ENCODE data around the gene ATP6V1E1.

The ATP6V1E1 gene

DNA sequence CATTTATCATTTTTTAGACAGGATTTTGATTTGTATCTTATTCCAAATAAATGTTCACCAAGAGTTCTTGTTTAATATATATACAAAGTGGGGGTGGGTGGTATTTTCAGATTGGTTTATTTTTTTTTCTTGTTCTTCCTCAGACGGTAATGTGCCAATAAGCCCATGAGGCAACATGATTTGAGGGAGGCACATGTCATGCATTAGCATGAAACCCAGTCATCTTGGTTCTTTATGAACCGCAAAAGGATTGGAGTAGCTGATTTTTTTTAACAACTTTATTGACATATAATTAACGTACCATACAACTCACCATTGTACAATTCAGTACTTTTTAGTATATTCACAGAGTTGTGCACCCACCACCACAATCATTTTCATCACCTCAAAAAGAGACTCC is 12.7 kb upstream of the ATP6V1E1 start:
- H3K4me1 ChIP-seq (ENCODE audit: low read depth, poor library complexity, severe bottlenecking) = peaks cover 19% of the 10 kb centered on the region
- peaks cover 34% of the 10 kb centered on the region for H3K79me2 ChIP-seq (ENCODE audit: insufficient read depth, low read depth)
- H3K27ac ChIP-seq = no peak overlapping the region
- H3K36me3 ChIP-seq (ENCODE audit: insufficient read depth) = no peaks in the 10 kb centered on the region
- H3K9ac ChIP-seq = no peak overlapping the region
- no peaks in the 10 kb centered on the region for H3K27me3 ChIP-seq (ENCODE audit: insufficient read depth, low read depth)
- no peak overlapping the region for H3K4me2 ChIP-seq
- H3K4me3 ChIP-seq (IDR thresholded peaks at IDR 0.05; ENCODE audit: insufficient read depth, low read depth, low read length) = no peak overlapping the region
- H4K20me1 ChIP-seq (ENCODE audit: insufficient read depth) = no peaks in the 10 kb centered on the region
- TF ChIP-seq, protein P1, sequence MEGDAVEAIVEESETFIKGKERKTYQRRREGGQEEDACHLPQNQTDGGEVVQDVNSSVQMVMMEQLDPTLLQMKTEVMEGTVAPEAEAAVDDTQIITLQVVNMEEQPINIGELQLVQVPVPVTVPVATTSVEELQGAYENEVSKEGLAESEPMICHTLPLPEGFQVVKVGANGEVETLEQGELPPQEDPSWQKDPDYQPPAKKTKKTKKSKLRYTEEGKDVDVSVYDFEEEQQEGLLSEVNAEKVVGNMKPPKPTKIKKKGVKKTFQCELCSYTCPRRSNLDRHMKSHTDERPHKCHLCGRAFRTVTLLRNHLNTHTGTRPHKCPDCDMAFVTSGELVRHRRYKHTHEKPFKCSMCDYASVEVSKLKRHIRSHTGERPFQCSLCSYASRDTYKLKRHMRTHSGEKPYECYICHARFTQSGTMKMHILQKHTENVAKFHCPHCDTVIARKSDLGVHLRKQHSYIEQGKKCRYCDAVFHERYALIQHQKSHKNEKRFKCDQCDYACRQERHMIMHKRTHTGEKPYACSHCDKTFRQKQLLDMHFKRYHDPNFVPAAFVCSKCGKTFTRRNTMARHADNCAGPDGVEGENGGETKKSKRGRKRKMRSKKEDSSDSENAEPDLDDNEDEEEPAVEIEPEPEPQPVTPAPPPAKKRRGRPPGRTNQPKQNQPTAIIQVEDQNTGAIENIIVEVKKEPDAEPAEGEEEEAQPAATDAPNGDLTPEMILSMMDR (conservative IDR thresholded peaks at IDR 0.05; ENCODE audit: low read depth, low read length) = no peak
- no peak overlapping the region for H2AFZ ChIP-seq (ENCODE audit: low read depth)

DNA sequence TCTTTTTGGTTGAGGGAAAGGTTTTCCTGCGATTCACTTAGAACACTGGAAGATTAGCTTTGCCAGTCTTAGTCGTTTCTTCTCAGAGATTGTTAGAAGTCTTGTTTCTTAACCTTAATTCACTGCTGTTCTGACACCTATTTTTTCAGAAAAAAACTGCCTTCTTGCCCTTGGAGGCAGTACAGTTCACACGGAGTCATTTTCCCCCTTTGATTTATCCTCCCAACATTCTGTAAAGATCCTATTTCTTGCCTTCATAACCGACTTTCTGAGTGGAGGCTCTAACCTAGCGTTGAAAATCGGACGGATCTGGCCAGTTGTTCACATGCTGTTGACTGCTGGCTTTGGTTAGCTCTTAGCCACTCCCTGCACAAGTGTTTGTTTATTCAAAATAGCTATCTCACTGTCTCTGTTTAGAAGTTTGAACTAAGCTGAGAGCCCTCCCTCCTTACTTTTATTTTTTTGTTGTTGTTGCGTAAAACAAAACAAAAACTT is 10.7 kb upstream of the ATP6V1E1 start:
- Histone ChIP-seq H3K9ac (peak overlapping the region; percentile 99), H2AFZ (ENCODE audit: low read depth) (peak overlapping the region; percentile 84; the same call in 1 of the 2 replicates), H3K27ac (peak overlapping the region; percentile 95), H4K20me1 (ENCODE audit: insufficient read depth) (no peaks in the 10 kb centered on the region), H3K79me2 (ENCODE audit: insufficient read depth, low read depth) (peaks cover 26% of the 10 kb centered on the region), H3K4me2 (peak overlapping the region; percentile 94), H3K4me1 (ENCODE audit: low read depth, poor library complexity, severe bottlenecking) (peaks cover 21% of the 10 kb centered on the region), H3K27me3 (ENCODE audit: insufficient read depth, low read depth) (no peaks in the 10 kb centered on the region), H3K4me3 (IDR thresholded peaks at IDR 0.05; ENCODE audit: insufficient read depth, low read depth, low read length) (no peak overlapping the region), H3K36me3 (ENCODE audit: insufficient read depth) (no peaks in the 10 kb centered on the region)
- TF ChIP-seq, protein P1 (conservative IDR thresholded peaks at IDR 0.05; ENCODE audit: low read depth, low read length) = no peak

- peaks cover 28% of the 10 kb centered on the region for H3K4me1 ChIP-seq (ENCODE audit: low read depth, poor library complexity, severe bottlenecking)
- peaks cover 26% of the 10 kb centered on the region for H3K79me2 ChIP-seq (ENCODE audit: insufficient read depth, low read depth)
- H3K4me3 ChIP-seq (IDR thresholded peaks at IDR 0.05; ENCODE audit: insufficient read depth, low read depth, low read length) = peak within 1 kb of the TSS; percentile 26
- H3K9ac ChIP-seq = peak within 1 kb of the TSS; percentile 99
- H3K4me2 ChIP-seq = peak within 1 kb of the TSS; percentile 94
- no peaks in the 10 kb centered on the region for H4K20me1 ChIP-seq (ENCODE audit: insufficient read depth)
- H2AFZ ChIP-seq (ENCODE audit: low read depth) = peak within 1 kb of the TSS; percentile 84
- H3K36me3 ChIP-seq (ENCODE audit: insufficient read depth) = no peaks in the 10 kb centered on the region
- TF ChIP-seq, protein P1 (conservative IDR thresholded peaks at IDR 0.05; ENCODE audit: low read depth, low read length) = no peak
- no peaks in the 10 kb centered on the region for H3K27me3 ChIP-seq (ENCODE audit: insufficient read depth, low read depth)
- H3K27ac ChIP-seq = peak within 1 kb of the TSS; percentile 95
Observed at GRCh38 chr22:17638432-17639246, 10.1 kb upstream of the ATP6V1E1 start, which contains the start of gene BCL2L13. TSS of gene BCL2L13 (plus strand) at chr22:17638757. CDS start at chr22:17655712, 16,955 bp downstream.

GRCh38 chr22:17638182-17638431 is 9.6 kb upstream of the ATP6V1E1 start:
- Histone ChIP-seq H3K36me3 (ENCODE audit: insufficient read depth) (no peaks in the 10 kb centered on the region), H3K27me3 (ENCODE audit: insufficient read depth, low read depth) (no peaks in the 10 kb centered on the region), H3K4me2 (peak overlapping the region; percentile 94), H4K20me1 (ENCODE audit: insufficient read depth) (no peaks in the 10 kb centered on the region), H3K27ac (peak overlapping the region; percentile 95), H3K4me1 (ENCODE audit: low read depth, poor library complexity, severe bottlenecking) (peaks cover 33% of the 10 kb centered on the region), H3K79me2 (ENCODE audit: insufficient read depth, low read depth) (peaks cover 26% of the 10 kb centered on the region), H3K4me3 (IDR thresholded peaks at IDR 0.05; ENCODE audit: insufficient read depth, low read depth, low read length) (peak overlapping the region; percentile 26), H2AFZ (ENCODE audit: low read depth) (peak overlapping the region; percentile 84), H3K9ac (peak overlapping the region; percentile 99)
- TF ChIP-seq, protein P1 (conservative IDR thresholded peaks at IDR 0.05; ENCODE audit: low read depth, low read length) = no peak

Data from KMS-11 (cell line).